ENCODE results near the gene PNLIP. TPM values are rescaled to one million over a fixed set of nuclear protein-coding genes. Genes with fewer than 3 reads are reported as not detected.

The PNLIP gene
- total RNA-seq, 1 donor from 2014 or later = not detected

- no peak for DNase-seq (ENCODE audit: low read depth, low spot score)
Measured at GRCh38 chr10:116574797-116575196, 29.1 kb downstream of the PNLIP start.

- DNase-seq (ENCODE audit: low read depth, low spot score) = no peak
Measured at GRCh38 chr10:116587878-116588591, 42.3 kb downstream of the PNLIP start.

GRCh38 chr10:116588995-116589394 is 43.3 kb downstream of the PNLIP start:
- DNase-seq (ENCODE audit: low read depth, low spot score) = no peak

- DNase-seq (ENCODE audit: low read depth, low spot score) = no peak
Measured at GRCh38 chr10:116589926-116590325, 44.2 kb downstream of the PNLIP start.

- no peak for DNase-seq (ENCODE audit: low read depth, low spot score)
Measured at GRCh38 chr10:116590590-116591444, 45.1 kb downstream of the PNLIP start, which contains the start of gene PNLIPRP1. Gene PNLIPRP1, plus strand, starts transcription at chr10:116590959. Its CDS starts 171 bp downstream, at chr10:116591130.

- DNase-seq (ENCODE audit: low read depth, low spot score) = no peak
Measured at GRCh38 chr10:116593139-116593740, 47.5 kb downstream of the PNLIP start.

GRCh38 chr10:116594525-116595035 is 48.8 kb downstream of the PNLIP start:
- no peak for DNase-seq (ENCODE audit: low read depth, low spot score)

GRCh38 chr10:116596062-116596461 is 50.3 kb downstream of the PNLIP start:
- no peak for DNase-seq (ENCODE audit: low read depth, low spot score)

GRCh38 chr10:116597543-116597942 is 51.8 kb downstream of the PNLIP start:
- DNase-seq (ENCODE audit: low read depth, low spot score) = no peak

- DNase-seq (ENCODE audit: low read depth, low spot score) = no peak
Measured at GRCh38 chr10:116598329-116598728, 52.6 kb downstream of the PNLIP start.

GRCh38 chr10:116599991-116600390 is 54.3 kb downstream of the PNLIP start:
- DNase-seq (ENCODE audit: low read depth, low spot score) = no peak

GRCh38 chr10:116602648-116603400 is 57.1 kb downstream of the PNLIP start:
- DNase-seq (ENCODE audit: low read depth, low spot score) = no peak

GRCh38 chr10:116606061-116606483 is 60.3 kb downstream of the PNLIP start:
- no peak for DNase-seq (ENCODE audit: low read depth, low spot score)

- DNase-seq (ENCODE audit: low read depth, low spot score) = no peak
Measured at GRCh38 chr10:116607336-116607735, 61.6 kb downstream of the PNLIP start.

- DNase-seq (ENCODE audit: low read depth, low spot score) = no peak
Measured at GRCh38 chr10:116608686-116609594, 63.2 kb downstream of the PNLIP start.

GRCh38 chr10:116610443-116611152 is 64.9 kb downstream of the PNLIP start:
- no peak for DNase-seq (ENCODE audit: low read depth, low spot score)

- DNase-seq (ENCODE audit: low read depth, low spot score) = no peak
Measured at GRCh38 chr10:116611153-116611545, 65.4 kb downstream of the PNLIP start.

GRCh38 chr10:116612107-116612769 is 66.5 kb downstream of the PNLIP start:
- no peak for DNase-seq (ENCODE audit: low read depth, low spot score)

- DNase-seq (ENCODE audit: low read depth, low spot score) = no peak
Measured at GRCh38 chr10:116613471-116613870, 67.7 kb downstream of the PNLIP start.

Measured in pulmonary artery endothelial cell (primary cell).